NCI-H2227 (cell line): ENCODE data around the gene FAM171A1.
"Not testable (repeated sequence)": the region's sequence is repeated elsewhere in the genome, so short reads cannot be mapped to it uniquely, and the experiment has no call there.

Source experiments
- DNase-seq: peaks from one replicate; lab custom pipeline; 2025; ENCODE audit not compliant: unreplicated experiment; lab: John Stamatoyannopoulos, UW

FAM171A1 gene

GRCh38 chr10:15345450-15345849 lies 25.6 kb downstream of the FAM171A1 start:
- no peak for DNase-seq

DNA sequence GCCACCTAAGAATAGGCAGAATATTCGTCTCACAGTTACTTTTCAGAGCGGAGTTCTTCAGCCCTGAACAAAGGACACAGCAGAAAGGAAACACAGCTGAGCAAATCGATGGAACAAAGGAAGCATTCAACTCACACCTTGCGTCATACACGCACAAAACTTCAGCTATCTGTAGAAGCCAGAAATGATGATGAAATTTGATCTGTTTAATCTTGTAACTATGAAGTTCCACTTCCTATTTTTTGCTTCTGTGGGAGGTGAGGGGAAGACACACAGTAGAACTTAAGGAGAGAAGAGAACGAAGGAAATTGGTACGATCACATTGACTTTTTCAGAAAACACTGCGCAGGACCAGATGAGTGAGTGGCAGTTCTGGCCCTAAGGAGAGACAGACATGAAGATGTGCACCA lies 26.2 kb downstream of the FAM171A1 start:
- no peak for DNase-seq

DNA sequence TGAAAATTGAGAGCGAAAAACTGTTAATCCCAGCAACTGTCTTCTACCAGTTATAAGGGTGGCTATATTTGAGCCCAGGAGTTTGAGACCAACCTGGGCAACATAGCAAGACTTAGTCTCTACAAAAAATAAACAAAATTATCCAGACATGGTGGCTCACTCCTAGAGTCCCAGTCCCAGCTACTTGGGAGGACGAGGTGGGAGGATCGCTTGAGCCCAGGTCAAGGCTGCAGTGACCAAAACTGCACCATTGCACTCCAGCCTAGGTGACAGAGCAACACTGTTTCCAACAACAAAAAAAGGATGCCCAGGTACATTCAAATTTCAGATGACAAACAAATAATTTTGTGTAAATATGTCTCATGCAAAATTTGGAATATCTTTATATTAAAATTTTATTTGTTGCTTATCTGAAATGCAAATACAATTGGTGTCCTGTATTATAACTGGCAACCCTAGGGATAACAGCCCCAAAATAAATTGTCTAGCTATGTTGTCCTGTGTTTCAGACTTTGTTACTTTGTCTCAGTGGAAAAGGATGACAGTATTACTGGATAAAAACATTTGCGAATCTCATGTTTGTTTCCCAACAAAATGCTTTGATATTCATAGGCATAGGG lies 26.7 kb downstream of the FAM171A1 start:
- no peak for DNase-seq

GRCh38 chr10:15342970-15343369 lies 28.1 kb downstream of the FAM171A1 start:
- DNase-seq = no peak

DNA sequence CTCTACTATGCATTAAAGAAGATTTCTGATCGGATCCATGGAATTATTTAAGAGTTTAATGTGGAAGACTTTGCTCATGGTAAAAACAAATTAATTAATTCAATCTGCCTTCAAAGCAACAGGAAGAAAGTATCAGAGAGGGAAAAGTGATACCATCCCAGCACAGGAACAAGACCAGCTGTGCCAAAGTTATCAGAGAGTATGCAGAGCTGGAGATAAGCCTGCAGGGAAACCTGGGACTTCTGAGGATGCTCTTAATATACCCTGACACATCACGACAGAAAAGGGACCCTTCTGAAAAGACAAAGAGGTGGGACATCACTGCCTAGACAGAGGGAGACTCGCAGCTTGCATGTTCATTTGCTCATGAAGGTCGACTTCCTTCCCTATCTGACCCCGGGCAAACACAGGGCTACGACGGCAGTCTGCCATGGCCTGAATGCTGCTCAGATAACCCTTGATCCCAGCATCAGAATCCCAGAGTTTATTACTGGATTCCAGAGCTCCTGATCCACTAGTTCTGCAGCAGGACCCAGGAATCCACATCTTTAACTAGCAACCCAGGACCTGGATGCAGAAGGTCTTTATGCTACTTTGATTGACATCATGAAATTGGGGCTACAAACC lies 29.5 kb downstream of the FAM171A1 start:
- DNase-seq = no peak

DNA sequence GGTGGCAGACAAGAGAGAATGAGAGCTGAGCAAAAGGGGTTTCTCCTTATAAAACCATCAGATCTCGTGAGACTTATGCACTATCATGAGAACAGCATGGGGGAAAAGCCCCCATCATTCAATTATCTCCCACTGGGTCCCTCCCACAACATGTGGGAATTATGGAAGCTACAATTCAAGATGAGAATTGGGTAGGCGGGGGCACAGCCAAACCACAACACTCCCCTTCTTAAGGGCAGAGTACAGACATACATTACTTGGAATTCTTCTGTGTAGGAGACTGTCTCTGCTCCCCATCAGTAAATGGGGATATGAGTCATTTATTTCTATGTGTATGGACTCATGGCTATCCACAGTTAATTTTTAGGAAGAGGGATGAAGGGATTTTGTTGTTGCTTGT lies 31.2 kb downstream of the FAM171A1 start:
- no peak for DNase-seq

GRCh38 chr10:15337441-15337923 lies 33.6 kb downstream of the FAM171A1 start:
- not testable (repeated sequence) for DNase-seq

DNA sequence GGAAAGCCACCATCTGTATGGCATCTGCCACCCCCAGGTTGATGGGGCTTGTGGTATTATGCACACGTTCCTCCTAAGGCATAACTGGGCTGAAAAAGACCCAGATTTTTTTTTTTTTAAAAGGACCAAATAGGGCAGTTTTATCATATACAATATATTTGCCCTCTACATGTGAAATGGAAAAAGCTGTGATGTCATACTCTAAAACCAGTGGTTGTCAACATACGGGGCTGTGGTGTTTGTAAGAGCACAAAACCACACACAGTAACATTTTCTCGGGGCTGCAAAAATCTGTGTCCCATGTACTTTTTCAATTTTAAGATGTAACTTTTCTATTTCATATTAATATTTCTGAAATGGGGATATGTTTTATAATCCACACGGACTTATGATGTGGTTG lies 34.9 kb downstream of the FAM171A1 start:
- DNase-seq = no peak

DNA sequence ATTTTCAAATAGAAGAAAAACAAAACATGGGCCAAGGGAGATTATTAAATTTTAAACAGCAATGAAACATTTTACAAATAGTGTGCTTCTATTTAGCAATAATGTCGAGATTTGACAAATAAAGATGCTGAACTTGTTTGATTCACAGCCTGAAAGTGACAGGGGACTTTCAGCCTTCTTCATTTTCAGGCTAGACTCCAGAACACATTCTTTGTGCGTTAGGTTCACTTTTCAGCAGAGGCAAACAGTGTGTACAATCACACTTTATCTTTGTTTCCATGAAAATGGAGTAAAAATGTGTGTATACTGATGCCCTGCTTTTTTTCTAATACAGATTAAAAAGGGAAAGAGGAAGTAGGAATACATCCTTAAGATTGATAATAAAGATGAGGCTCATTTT lies 35.6 kb downstream of the FAM171A1 start:
- DNase-seq = no peak

DNA sequence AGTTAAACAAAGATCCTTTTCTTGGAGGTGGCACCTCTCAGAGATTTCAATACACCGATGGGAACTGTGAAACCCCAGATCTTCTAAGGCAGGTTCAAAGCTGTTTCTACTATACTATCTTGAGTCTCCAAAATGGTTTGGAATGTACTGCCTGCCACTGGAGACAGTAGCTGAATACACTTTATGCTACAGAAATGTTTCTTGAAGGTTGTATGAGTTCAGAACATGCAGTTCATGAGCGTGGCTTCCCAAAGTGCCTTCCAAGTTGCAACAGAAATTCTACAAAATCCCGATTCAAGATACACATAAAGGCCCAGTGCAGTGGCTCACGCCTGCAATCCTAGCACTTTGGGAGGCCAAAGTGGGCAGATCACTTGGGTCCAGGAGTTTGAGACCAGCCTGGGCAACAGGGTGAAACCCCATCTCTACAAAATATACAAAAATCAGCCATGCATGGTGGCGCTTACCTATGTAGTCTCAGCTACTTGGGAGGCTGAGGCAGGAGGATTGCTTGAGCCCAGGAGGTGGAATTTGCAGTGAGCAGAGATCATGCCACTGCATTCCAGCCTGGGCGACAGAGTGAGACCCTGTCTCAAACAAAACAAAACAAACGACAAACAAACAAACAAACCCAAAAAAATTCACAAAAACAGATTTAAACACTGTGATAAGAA lies 36.3 kb downstream of the FAM171A1 start:
- DNase-seq = no peak

DNA sequence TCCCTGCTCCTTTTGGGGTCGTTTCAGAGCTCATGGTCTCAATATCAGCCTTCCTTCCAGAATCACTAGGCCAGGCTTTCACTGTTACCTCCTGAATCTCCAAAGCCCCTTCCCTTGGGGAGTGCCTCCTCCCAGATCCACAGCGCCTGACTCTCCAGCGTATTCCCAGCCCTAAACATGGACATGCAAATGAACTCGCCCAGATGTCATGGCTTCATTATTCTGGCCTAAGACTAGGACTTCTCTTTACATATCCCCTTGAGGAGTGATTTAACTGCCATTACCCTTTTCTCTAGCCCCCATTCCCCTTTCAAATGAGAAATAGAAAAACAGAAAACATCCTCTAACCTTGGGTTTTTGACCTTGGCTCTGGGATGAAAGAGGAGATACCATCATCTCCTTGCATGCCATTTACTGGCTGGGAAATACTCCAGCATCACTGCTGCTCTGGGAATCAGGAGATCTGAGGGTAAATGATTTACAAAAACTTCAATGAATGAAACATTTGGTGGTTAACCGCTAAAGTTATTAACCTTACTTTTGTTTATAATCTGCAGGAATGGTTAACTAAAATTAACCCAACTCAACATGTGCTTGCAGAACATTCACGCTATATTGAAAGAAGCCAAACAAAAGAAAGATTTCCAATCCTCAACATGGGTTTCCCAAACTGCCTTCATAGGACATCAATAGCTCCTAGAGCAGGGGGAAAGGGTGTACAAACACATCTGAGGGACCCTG lies 37.0 kb downstream of the FAM171A1 start:
- no peak for DNase-seq

DNA sequence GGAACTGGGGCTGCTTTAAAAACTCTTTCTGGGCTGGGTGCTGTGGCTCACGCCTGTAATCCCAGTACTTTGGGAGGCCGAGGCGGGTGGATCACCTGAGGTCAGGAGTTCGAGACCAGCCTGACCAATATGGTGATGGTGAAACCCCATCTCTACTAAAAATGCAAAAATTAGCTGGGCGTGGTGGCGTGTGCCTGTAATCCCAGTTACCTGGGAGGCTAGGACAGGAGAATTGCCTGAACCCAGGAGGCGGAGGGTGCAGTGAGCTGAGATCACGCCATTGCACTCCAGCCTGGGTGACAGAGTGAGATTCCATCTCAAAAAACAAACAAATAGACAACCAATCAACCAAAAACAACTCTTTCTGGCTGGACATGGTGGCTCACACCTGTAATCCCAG lies 37.9 kb downstream of the FAM171A1 start:
- not testable (repeated sequence) for DNase-seq

DNA sequence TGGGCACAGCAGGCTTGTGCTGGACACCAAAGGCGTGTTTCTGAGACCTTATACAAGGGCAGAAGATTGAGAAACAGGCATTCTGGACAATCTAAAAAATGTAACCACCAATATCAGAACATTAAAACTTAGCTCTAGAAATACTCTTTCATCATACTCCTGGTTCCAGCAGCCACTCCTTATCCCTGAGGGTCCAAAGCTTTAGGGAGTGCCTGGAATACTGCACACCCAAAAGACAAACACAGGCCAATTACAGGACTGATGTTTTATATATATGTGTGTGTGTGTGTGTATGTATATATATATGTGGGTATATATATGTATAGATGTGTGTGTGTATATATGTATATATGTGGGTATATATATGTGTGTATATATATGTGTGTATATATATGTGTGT lies 39.6 kb downstream of the FAM171A1 start:
- no peak for DNase-seq

- DNase-seq = no peak
Observed at GRCh38 chr10:15329437-15329836, 41.7 kb downstream of the FAM171A1 start.

DNA sequence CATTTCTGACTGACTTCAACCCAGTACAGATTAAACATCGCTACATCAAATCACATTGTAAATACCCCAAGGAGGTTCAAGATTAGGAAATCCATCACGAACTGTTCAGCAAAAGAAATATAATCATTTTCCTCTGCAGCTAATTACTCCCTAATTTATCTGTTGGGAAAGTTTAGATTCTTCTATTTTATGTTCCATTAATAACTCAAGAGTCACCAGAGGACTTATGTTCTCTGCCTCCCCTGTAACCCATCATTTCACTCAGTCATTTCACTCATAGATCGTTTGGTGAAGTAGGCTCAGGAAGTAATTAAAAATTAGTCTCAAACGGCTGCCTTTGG lies 45.2 kb downstream of the FAM171A1 start:
- DNase-seq = no peak

DNA sequence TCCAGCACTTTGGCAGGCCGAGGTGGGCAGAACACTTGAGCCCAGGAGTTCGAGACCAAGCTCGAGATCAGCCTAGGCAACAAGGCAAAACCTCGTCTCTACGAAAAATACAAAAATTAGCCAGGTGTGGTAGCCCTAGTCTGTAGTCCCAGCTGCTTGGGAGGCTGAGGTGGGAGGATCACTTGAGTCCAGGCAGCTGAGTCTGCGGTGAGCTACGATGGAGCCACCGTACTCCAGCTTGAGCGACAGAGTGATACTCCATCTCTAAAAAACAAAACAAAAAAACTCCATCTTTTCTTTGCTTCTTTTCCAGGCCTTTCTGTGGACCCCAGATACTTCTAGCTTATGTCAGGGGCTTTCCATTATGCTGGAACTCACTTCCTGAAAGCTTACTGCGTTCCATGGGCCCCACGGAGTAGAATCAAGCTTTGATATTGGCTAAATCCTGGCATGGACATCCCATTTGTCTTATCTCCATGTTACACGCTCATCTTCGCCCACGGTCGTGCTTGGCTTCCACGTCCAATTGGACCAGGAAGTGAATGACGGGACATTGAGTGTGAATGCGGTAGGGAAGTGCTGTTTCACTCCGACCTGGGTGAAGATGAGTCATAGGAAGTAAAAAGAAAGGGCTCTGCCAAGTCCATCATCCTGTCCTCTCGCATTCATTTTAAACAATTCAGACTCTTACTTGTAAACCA lies 45.7 kb downstream of the FAM171A1 start:
- DNase-seq = no peak

DNA sequence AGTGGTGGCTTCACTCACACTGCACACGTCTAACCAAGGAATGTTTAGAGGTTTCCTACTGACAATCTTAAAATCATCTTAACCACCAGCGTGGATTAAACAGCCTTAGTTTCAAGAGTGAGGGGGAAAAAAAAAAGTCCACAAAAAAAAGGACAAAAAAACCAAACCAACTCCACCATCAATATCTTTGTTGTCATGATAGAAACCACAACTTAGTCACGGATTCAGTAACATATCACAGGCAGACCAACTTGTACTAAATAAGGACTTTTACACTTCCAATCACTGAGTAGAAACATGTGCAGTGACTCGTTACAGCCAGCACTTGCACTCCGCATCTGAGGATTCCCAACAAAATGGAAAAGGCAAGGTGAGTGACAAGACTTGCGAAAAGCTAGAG lies 46.5 kb downstream of the FAM171A1 start:
- DNase-seq = no peak

- no peak for DNase-seq
Observed at GRCh38 chr10:15324113-15324512, 47.0 kb downstream of the FAM171A1 start.

DNA sequence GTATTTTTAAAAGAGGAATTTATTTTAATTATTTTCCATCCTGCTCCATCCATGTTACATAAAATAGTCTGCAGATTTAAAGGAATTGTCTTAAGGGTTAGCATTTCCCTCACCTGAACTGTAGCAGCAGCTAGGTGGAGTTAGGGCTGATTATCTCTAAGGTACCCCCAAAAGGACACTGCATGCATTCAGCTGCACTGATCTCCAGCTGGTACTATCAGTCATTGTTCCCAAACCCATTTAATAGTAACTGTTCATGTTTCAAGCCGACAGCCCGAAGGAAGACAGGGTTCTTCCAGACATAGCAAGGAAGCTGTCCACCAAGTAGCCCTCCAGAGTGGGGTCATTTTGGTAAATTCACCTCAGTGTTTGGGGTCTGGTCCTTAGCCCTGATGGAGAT lies 48.7 kb downstream of the FAM171A1 start:
- no peak for DNase-seq

- DNase-seq = peak; percentile 3
Observed at GRCh38 chr10:15321431-15322341, 49.4 kb downstream of the FAM171A1 start.
